Measurements from ENCODE around the gene SLC35C1. TPM values are rescaled to one million over a fixed set of nuclear protein-coding genes. Genes with fewer than 3 reads are reported as not detected.

Gene SLC35C1
- total and polyA plus RNA-seq, 2 of the 13 experiments (the other 11 are each of a cell fraction or from before 2014, with no cell fraction given), result 2.9 to 7.0 TPM

DNA sequence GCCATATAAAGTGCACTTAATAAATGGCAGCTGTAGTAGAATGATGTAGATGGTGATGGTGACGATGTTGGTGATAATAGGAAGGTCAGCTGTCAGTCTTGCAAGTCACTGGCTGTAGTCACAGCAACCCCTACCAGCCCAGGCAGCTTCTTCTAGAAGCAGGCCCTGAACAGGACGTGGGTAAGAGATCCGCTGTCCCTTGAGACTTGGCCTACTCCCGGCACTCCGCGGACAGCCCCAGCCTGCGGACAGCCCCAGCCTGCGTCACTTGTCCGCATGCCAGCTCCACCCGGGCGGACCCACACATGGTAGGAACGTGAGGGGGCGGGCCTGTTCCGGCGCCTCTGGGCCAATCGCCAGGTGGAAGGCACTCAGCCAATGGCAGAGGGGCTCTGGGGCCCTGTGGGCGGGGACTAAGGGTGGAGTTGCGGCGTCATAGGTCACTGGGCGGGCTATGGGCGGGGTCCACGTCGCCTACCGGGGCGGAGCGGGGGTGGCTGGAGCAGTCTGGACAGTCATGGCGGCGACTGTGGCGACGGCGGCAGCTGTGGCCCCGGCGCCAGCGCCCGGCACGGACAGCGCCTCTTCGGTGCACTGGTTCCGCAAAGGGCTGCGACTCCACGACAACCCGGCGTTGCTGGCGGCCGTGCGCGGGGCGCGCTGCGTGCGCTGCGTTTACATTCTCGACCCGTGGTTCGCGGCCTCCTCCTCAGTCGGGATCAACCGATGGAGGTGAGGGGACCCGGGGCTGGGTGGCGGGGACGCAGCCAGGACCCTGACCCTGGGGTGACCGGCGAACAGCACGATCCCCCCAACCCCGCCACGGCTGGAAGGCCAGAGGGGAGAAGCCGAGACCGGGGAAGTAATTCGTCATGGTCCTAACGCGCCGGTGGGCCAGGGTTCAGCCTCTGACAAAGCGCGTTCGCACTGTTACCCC is 42.3 kb downstream of the SLC35C1 start, which contains the start of gene CRY2 (continued):
- TF ChIP-seq ZNF790 (CRISPR knock-in tag; IDR thresholded peaks at IDR 0.05; ENCODE audit: borderline replicate concordance) (no peak), ZNF747 (CRISPR knock-in tag; IDR thresholded peaks at IDR 0.05; ENCODE audit: borderline replicate concordance) (peak; percentile 49), ZNF563 (CRISPR knock-in tag; IDR thresholded peaks at IDR 0.05) (peak; percentile 75; the same call in 1 of the 2 replicates), FOSL1 (CRISPR knock-in tag; IDR thresholded peaks at IDR 0.05; ENCODE audit: borderline replicate concordance) (no peak), ZNF326 (CRISPR knock-in tag; IDR thresholded peaks at IDR 0.05; ENCODE audit: borderline replicate concordance) (no peak), GATA4 (IDR thresholded peaks at IDR 0.05; ENCODE audit: borderline replicate concordance, low read depth) (peak; percentile 23; the same call in 1 of the 2 replicates), KLF9 (CRISPR knock-in tag; IDR thresholded peaks at IDR 0.05; ENCODE audit: low read depth) (0 out of 2 replicates have a peak, but pooled peaks have one; percentile 72), GFI1 (CRISPR knock-in tag; IDR thresholded peaks at IDR 0.05; ENCODE audit: borderline replicate concordance) (no peak; the same call in 1 of the 2 replicates), KMT2A (CRISPR knock-in tag; IDR thresholded peaks at IDR 0.05) (peak; percentile 77; the same call in 1 of the 2 replicates), ZNF138 (CRISPR knock-in tag; IDR thresholded peaks at IDR 0.05; ENCODE audit: low read depth) (peak; percentile 11; the same call in 1 of the 2 replicates), ATF7 (IDR thresholded peaks at IDR 0.05) (no peak), ATF7 (CRISPR knock-in tag; IDR thresholded peaks at IDR 0.05) (no peak)
- TF ChIP-seq, protein P1, sequence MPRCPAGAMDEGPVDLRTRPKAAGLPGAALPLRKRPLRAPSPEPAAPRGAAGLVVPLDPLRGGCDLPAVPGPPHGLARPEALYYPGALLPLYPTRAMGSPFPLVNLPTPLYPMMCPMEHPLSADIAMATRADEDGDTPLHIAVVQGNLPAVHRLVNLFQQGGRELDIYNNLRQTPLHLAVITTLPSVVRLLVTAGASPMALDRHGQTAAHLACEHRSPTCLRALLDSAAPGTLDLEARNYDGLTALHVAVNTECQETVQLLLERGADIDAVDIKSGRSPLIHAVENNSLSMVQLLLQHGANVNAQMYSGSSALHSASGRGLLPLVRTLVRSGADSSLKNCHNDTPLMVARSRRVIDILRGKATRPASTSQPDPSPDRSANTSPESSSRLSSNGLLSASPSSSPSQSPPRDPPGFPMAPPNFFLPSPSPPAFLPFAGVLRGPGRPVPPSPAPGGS (CRISPR knock-in tag; IDR thresholded peaks at IDR 0.05), result peak; percentile 72; the same call in 1 of the 2 replicates
- TF ChIP-seq, protein P2, sequence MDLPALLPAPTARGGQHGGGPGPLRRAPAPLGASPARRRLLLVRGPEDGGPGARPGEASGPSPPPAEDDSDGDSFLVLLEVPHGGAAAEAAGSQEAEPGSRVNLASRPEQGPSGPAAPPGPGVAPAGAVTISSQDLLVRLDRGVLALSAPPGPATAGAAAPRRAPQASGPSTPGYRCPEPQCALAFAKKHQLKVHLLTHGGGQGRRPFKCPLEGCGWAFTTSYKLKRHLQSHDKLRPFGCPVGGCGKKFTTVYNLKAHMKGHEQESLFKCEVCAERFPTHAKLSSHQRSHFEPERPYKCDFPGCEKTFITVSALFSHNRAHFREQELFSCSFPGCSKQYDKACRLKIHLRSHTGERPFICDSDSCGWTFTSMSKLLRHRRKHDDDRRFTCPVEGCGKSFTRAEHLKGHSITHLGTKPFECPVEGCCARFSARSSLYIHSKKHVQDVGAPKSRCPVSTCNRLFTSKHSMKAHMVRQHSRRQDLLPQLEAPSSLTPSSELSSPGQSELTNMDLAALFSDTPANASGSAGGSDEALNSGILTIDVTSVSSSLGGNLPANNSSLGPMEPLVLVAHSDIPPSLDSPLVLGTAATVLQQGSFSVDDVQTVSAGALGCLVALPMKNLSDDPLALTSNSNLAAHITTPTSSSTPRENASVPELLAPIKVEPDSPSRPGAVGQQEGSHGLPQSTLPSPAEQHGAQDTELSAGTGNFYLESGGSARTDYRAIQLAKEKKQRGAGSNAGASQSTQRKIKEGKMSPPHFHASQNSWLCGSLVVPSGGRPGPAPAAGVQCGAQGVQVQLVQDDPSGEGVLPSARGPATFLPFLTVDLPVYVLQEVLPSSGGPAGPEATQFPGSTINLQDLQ (CRISPR knock-in tag; IDR thresholded peaks at IDR 0.05), result no peak
- TF ChIP-seq, protein P3, sequence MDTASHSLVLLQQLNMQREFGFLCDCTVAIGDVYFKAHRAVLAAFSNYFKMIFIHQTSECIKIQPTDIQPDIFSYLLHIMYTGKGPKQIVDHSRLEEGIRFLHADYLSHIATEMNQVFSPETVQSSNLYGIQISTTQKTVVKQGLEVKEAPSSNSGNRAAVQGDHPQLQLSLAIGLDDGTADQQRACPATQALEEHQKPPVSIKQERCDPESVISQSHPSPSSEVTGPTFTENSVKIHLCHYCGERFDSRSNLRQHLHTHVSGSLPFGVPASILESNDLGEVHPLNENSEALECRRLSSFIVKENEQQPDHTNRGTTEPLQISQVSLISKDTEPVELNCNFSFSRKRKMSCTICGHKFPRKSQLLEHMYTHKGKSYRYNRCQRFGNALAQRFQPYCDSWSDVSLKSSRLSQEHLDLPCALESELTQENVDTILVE (CRISPR knock-in tag; IDR thresholded peaks at IDR 0.05), result peak; percentile 48; the same call in 1 of the 2 replicates
- TF ChIP-seq, protein P4, sequence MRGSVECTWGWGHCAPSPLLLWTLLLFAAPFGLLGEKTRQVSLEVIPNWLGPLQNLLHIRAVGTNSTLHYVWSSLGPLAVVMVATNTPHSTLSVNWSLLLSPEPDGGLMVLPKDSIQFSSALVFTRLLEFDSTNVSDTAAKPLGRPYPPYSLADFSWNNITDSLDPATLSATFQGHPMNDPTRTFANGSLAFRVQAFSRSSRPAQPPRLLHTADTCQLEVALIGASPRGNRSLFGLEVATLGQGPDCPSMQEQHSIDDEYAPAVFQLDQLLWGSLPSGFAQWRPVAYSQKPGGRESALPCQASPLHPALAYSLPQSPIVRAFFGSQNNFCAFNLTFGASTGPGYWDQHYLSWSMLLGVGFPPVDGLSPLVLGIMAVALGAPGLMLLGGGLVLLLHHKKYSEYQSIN (CRISPR knock-in tag; IDR thresholded peaks at IDR 0.05; ENCODE audit: borderline replicate concordance), result no peak
- TF ChIP-seq, protein P5, sequence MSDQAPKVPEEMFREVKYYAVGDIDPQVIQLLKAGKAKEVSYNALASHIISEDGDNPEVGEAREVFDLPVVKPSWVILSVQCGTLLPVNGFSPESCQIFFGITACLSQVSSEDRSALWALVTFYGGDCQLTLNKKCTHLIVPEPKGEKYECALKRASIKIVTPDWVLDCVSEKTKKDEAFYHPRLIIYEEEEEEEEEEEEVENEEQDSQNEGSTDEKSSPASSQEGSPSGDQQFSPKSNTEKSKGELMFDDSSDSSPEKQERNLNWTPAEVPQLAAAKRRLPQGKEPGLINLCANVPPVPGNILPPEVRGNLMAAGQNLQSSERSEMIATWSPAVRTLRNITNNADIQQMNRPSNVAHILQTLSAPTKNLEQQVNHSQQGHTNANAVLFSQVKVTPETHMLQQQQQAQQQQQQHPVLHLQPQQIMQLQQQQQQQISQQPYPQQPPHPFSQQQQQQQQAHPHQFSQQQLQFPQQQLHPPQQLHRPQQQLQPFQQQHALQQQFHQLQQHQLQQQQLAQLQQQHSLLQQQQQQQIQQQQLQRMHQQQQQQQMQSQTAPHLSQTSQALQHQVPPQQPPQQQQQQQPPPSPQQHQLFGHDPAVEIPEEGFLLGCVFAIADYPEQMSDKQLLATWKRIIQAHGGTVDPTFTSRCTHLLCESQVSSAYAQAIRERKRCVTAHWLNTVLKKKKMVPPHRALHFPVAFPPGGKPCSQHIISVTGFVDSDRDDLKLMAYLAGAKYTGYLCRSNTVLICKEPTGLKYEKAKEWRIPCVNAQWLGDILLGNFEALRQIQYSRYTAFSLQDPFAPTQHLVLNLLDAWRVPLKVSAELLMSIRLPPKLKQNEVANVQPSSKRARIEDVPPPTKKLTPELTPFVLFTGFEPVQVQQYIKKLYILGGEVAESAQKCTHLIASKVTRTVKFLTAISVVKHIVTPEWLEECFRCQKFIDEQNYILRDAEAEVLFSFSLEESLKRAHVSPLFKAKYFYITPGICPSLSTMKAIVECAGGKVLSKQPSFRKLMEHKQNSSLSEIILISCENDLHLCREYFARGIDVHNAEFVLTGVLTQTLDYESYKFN (CRISPR knock-in tag; conservative IDR thresholded peaks at IDR 0.05), result peak; percentile 48; the same call in 1 of the 2 replicates

All from HepG2 (cell line).